Vein endothelial cell (primary cell): Measurements from ENCODE around the gene ASGR2. TPM values are rescaled to one million over a fixed set of nuclear protein-coding genes. Genes with fewer than 3 reads are reported as not detected.
A peak's percentile ranks its signal among the peaks of the same experiment; 100 is the strongest.

Source experiments
- small RNA-seq: library from RNA; depleted of rRNA; stranded (forward); fragments of <200 nt; gene quantifications from one replicate; pipeline ENCODE3, GENCODE V24; 2012
- total RNA-seq: library from RNA; depleted of rRNA; stranded (reverse); fragments of >200 nt; gene quantifications from 2 replicates; pipeline ENCODE4 v1.2.3, GENCODE V29; 2012

ASGR2 gene, protein sequence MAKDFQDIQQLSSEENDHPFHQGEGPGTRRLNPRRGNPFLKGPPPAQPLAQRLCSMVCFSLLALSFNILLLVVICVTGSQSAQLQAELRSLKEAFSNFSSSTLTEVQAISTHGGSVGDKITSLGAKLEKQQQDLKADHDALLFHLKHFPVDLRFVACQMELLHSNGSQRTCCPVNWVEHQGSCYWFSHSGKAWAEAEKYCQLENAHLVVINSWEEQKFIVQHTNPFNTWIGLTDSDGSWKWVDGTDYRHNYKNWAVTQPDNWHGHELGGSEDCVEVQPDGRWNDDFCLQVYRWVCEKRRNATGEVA
- total RNA-seq = not detected in 2 replicates

DNA sequence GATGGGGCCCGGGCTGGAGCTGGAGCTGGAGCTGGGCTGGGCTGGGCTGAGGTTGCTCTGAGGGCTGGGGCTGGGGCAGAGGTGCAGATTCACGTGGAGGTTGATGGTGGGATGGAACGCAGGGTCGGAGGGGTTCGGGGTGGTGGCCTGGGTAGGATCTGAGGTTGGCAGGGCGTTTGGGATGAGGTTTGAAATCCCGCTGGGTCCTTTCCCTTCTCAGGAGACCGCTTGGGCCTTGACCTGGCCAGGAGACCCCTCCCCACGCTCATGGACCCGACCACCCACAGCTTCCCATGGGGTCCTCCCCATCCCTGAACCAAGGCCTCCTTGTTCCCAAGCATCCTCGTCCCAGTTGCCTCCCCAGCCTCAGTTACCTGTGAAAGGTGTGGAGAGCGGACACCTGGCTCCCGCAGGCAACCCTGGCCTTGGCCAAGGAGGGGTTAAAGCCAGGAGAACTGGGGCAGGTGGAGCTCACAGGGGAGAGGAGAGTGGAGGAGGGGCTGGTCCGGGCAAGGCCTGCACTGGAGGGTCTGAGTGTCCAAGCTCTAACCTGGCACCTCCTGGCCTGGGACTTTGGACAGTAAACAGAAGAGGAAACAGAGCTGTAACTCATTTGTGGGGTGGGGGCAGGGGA, at the start of gene ASGR2:
Gene ASGR2, minus strand, starts transcription at position 582 of the 634 bp plus-strand sequence. CDS start 582 bp downstream, outside the sequence.

DNA sequence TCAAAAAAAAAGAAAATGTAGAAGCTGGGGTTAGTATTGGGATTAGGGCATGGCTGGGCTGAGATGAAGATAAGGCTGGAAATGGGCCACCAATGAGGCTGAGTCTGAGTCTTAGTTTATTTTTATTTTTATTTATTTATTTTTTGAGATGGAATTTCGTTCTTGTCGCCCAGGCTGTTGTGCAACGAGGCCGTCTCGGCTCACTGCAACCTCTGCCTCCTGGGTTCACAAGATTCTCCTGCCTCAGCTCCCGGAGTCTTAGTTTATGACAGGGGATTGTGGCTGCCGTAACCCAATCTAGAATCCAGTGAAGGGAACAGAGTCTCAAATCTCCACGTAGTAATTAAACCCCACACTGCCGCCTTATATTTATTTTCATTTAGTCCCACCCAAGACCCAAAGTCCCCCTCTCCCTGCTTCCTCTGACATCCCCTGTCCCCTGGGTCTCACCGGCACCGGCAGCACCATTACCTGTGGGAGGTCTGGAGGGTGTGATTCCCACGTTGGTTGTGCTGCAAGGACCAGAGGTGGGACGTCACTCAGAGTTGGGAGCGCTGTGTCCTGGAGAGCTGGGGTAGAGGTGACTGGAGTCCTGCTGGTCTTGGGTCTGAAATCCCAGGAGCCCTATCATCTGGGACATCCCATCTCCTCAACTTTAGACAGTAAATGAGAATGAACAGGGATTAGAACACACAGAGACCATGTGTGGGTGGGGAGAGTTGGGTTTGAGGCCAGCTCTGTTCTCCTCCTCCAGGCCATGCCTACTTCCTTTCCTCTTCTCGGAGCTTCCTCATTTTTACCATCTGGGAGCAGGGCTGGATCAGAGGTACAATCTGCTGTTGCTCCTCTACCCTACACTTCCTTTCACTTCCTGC, 34.8 kb downstream of the ASGR2 start, which contains the start of gene CLEC10A:
Gene CLEC10A, minus strand, starts transcription at position 671 of the 875 bp plus-strand sequence. CDS start 1,439 bp downstream, outside the sequence.

Small RNA genes within 50 kb of the gene (small RNA-seq; reads per million reads assigned to genes)
- 0.34 reads per million, percentile 14 among the genes with 10 or more reads in this experiment for gene AC120057.1

Other genes with a start within 250 kb of the ASGR2 start
- not detected in 2 replicates for gene ALOX12, start 118.8 kb downstream of the ASGR2 start, total RNA-seq
- 52.9 and 85.6 TPM in 2 replicates for gene RNASEK, start 102.2 kb downstream of the ASGR2 start, total RNA-seq
- 171 and 175 TPM in 2 replicates for gene BCL6B, start 91.8 kb downstream of the ASGR2 start, total RNA-seq
- 2.0 TPM in 2 replicates for gene SLC16A13, start 78.8 kb downstream of the ASGR2 start, total RNA-seq
- 0.48 and 0.98 TPM in 2 replicates for gene SLC16A11, start 70.7 kb downstream of the ASGR2 start, total RNA-seq
- gene CLEC10A, start 34.6 kb downstream of the ASGR2 start, total RNA-seq = 0.19 TPM in 1 of 2 replicates, not detected in the other
- gene ASGR1, start 64.5 kb upstream of the ASGR2 start, total RNA-seq = 10.3 and 10.8 TPM in 2 replicates
- 10.7 and 23.5 TPM in 2 replicates for gene DLG4, start 105.0 kb upstream of the ASGR2 start, total RNA-seq
- 200 and 286 TPM in 2 replicates for gene ACADVL, start 105.1 kb upstream of the ASGR2 start, total RNA-seq
- gene DVL2, start 119.7 kb upstream of the ASGR2 start, total RNA-seq = 54.3 and 57.8 TPM in 2 replicates
- 57.2 and 58.5 TPM in 2 replicates for gene PHF23, start 124.6 kb upstream of the ASGR2 start, total RNA-seq
- gene GABARAP, start 127.6 kb upstream of the ASGR2 start, total RNA-seq = 229 and 455 TPM in 2 replicates
- gene CTDNEP1, start 136.9 kb upstream of the ASGR2 start, total RNA-seq = 38.5 and 48.3 TPM in 2 replicates
- 36.9 and 42.9 TPM in 2 replicates for gene ELP5, start 137.4 kb upstream of the ASGR2 start, total RNA-seq
- 10.8 and 13.4 TPM in 2 replicates for gene CLDN7, start 147.7 kb upstream of the ASGR2 start, total RNA-seq
- gene SLC2A4, start 166.9 kb upstream of the ASGR2 start, total RNA-seq = 0.10 and 0.33 TPM in 2 replicates
- gene YBX2, start 179.8 kb upstream of the ASGR2 start, total RNA-seq = 2.3 TPM in 1 of 2 replicates, not detected in the other
- 949 and 999 TPM in 2 replicates for gene EIF5A, start 192.8 kb upstream of the ASGR2 start, total RNA-seq
- 43.1 and 48.1 TPM in 2 replicates for gene GPS2, start 200.5 kb upstream of the ASGR2 start, total RNA-seq
- 17.0 and 21.3 TPM in 2 replicates for gene NEURL4, start 214.5 kb upstream of the ASGR2 start, total RNA-seq
- gene ACAP1, start 221.7 kb upstream of the ASGR2 start, total RNA-seq = not detected in 2 replicates
- 2.6 and 3.6 TPM in 2 replicates for gene KCTD11, start 237.3 kb upstream of the ASGR2 start, total RNA-seq
- gene TMEM95, start 240.3 kb upstream of the ASGR2 start, total RNA-seq = not detected in 2 replicates